ENCODE results near the gene ZCCHC14.

Gene ZCCHC14

GRCh38 chr16:87492721-87493607 is at the start of gene ZCCHC14:
Gene ZCCHC14, minus strand, starts transcription at chr16:87493024. Its CDS starts 786 bp downstream, at chr16:87492238.
- DNase-seq (ENCODE audit: low spot score) = peak; percentile 99

- no peak for DNase-seq (ENCODE audit: low spot score)
These were observed 49.0 kb upstream of the ZCCHC14 start for GRCh38 chr16:87541872-87542234.

- no peak for DNase-seq (ENCODE audit: low spot score)
These were observed 48.5 kb upstream of the ZCCHC14 start for GRCh38 chr16:87541147-87541871.

- no peak for DNase-seq (ENCODE audit: low spot score)
These were observed 48.0 kb upstream of the ZCCHC14 start for GRCh38 chr16:87540897-87541146.

- DNase-seq (ENCODE audit: low spot score) = no peak
These were observed 47.5 kb upstream of the ZCCHC14 start for GRCh38 chr16:87540072-87540896.

- DNase-seq (ENCODE audit: low spot score) = no peak
These were observed 46.3 kb upstream of the ZCCHC14 start for GRCh38 chr16:87539113-87539512.

GRCh38 chr16:87538594-87538993 is 45.8 kb upstream of the ZCCHC14 start:
- DNase-seq (ENCODE audit: low spot score) = no peak

- DNase-seq (ENCODE audit: low spot score) = no peak
These were observed 45.3 kb upstream of the ZCCHC14 start for GRCh38 chr16:87538160-87538559.

GRCh38 chr16:87536795-87537142 is 43.9 kb upstream of the ZCCHC14 start:
- DNase-seq (ENCODE audit: low spot score) = no peak

GRCh38 chr16:87535855-87536794 is 43.3 kb upstream of the ZCCHC14 start:
- no peak for DNase-seq (ENCODE audit: low spot score)

- DNase-seq (ENCODE audit: low spot score) = no peak
These were observed 42.6 kb upstream of the ZCCHC14 start for GRCh38 chr16:87535457-87535854.

GRCh38 chr16:87534751-87535150 is 41.9 kb upstream of the ZCCHC14 start:
- DNase-seq (ENCODE audit: low spot score) = no peak

GRCh38 chr16:87534030-87534653 is 41.3 kb upstream of the ZCCHC14 start:
- no peak for DNase-seq (ENCODE audit: low spot score)

- DNase-seq (ENCODE audit: low spot score) = no peak
These were observed 40.2 kb upstream of the ZCCHC14 start for GRCh38 chr16:87533061-87533460.

- no peak for DNase-seq (ENCODE audit: low spot score)
These were observed 38.6 kb upstream of the ZCCHC14 start for GRCh38 chr16:87531418-87531817.

GRCh38 chr16:87528690-87529579 is 36.1 kb upstream of the ZCCHC14 start:
- no peak for DNase-seq (ENCODE audit: low spot score)

GRCh38 chr16:87527055-87527724 is 34.4 kb upstream of the ZCCHC14 start:
- no peak for DNase-seq (ENCODE audit: low spot score)

- no peak for DNase-seq (ENCODE audit: low spot score)
These were observed 33.6 kb upstream of the ZCCHC14 start for GRCh38 chr16:87526238-87526947.

GRCh38 chr16:87525352-87525751 is 32.5 kb upstream of the ZCCHC14 start:
- no peak for DNase-seq (ENCODE audit: low spot score)

All from CD4-positive, alpha-beta T cell treated with Interleukin-6 at 100 ng/mL for 8 hours (primary cell).